AG04450 (cell line): ENCODE data around the gene CPNE8. TPM values are rescaled to one million over a fixed set of nuclear protein-coding genes. Genes with fewer than 3 reads are reported as not detected.

ENCODE experiments used
- CTCF ChIA-PET: fragments of 300-600, 350-600 bp; formaldehyde crosslinking; extraction: SDS; loops from one replicate; lab custom pipeline; 2022; ENCODE audit warnings: antibody characterized with exemption, inconsistent platforms; lab: Charles Lee
- POLR2A ChIA-PET: fragments of 350-600 bp; formaldehyde crosslinking; extraction: SDS; loops from one replicate; lab custom pipeline; 2021; ENCODE audit warnings: antibody characterized with exemption, inconsistent platforms; lab: Yijun Ruan, JAX
- DNase-seq: peaks from one replicate; pipeline ENCODE4 v3.0.0-alpha.2; 2011; ENCODE audit warnings: low read depth, low spot score
- H3K27ac ChIP-seq: one replicate; pipeline ENCODE4 v1.5.1; 2012; ENCODE audit warnings: low read depth, low read length, control low read depth
- H3K27me3 ChIP-seq: one replicate; pipeline ENCODE4 v1.6.0; 2012; ENCODE audit warnings: low read length; ENCODE audit not compliant: control insufficient read depth, insufficient read depth
- H3K4me3 ChIP-seq: 2 replicates; pipeline ENCODE4 v1.5.1; 2011; ENCODE audit warnings: mild to moderate bottlenecking, low read depth, low read length, control low read depth
- H3K9me3 ChIP-seq: 2 replicates; pipeline ENCODE4 v1.5.1; 2012; ENCODE audit warnings: low read length; ENCODE audit not compliant: control insufficient read depth, insufficient read depth
- CTCF ChIP-seq: IDR thresholded peaks from 2 replicates; pipeline ENCODE4 v1.5.1; 2011; ENCODE audit warnings: low read depth, low read length, control low read depth, inconsistent platforms
- polyA plus RNA-seq: library from polyadenylated mRNA; depleted of rRNA; stranded (reverse); fragments of >200 nt; gene quantifications from 2 replicates; pipeline ENCODE4 v1.2.3, GENCODE V29; 2011

CPNE8 gene
- polyA plus RNA-seq, 1 experiment = 0.02 TPM

GRCh38 chr12:38669530-38669929 is 235.9 kb downstream of the CPNE8 start:
- no peak for TF ChIP-seq CTCF
- Histone ChIP-seq H3K9me3 (peaks cover 10% of the 10 kb centered on the region), H3K27me3 (no peaks in the 10 kb centered on the region), H3K4me3 (no peak overlapping the region), H3K27ac (no peak overlapping the region)
- CTCF ChIA-PET = no interaction called here
- DNase-seq = no peak
- POLR2A ChIA-PET = no interaction called here

- Histone ChIP-seq H3K27ac (no peak overlapping the region), H3K4me3 (no peak overlapping the region), H3K9me3 (peaks cover 10% of the 10 kb centered on the region), H3K27me3 (no peaks in the 10 kb centered on the region)
- DNase-seq = no peak
- POLR2A ChIA-PET = no interaction called here
- CTCF ChIA-PET = no interaction called here
- TF ChIP-seq CTCF = no peak
These were observed 236.3 kb downstream of the CPNE8 start for GRCh38 chr12:38669081-38669480.

GRCh38 chr12:38666425-38666824 is 239.0 kb downstream of the CPNE8 start:
- no peak for DNase-seq
- H3K27ac ChIP-seq = no peak overlapping the region
- no peaks in the 10 kb centered on the region for H3K27me3 ChIP-seq
- no peak overlapping the region for H3K4me3 ChIP-seq
- peaks cover 8% of the 10 kb centered on the region for H3K9me3 ChIP-seq
- TF ChIP-seq CTCF = no peak
- ChIA-PET CTCF (no interaction called here), POLR2A (no interaction called here)

GRCh38 chr12:38664661-38665269 is 240.6 kb downstream of the CPNE8 start:
- CTCF ChIA-PET = no interaction called here
- H3K27ac ChIP-seq = no peak overlapping the region
- POLR2A ChIA-PET = no interaction called here
- no peak for DNase-seq
- no peak for TF ChIP-seq CTCF
- peaks cover 8% of the 10 kb centered on the region for H3K9me3 ChIP-seq
- H3K27me3 ChIP-seq = no peaks in the 10 kb centered on the region
- H3K4me3 ChIP-seq = no peak overlapping the region

- no peak overlapping the region for H3K4me3 ChIP-seq
- no peaks in the 10 kb centered on the region for H3K27me3 ChIP-seq
- H3K9me3 ChIP-seq = peaks cover 3% of the 10 kb centered on the region; the same call in 1 of the 2 replicates
- ChIA-PET CTCF (no interaction called here), POLR2A (no interaction called here)
- DNase-seq = no peak
- no peak overlapping the region for H3K27ac ChIP-seq
- no peak for TF ChIP-seq CTCF
These were observed 242.6 kb downstream of the CPNE8 start for GRCh38 chr12:38662829-38663228.
